GM21529 (cell line): ENCODE measurements around the gene TANC1.

Source experiments
- ATAC-seq: cut with Tn5 transposase; IDR thresholded peaks from one replicate; pipeline ENCODE4 v1.9.1; 2021; ENCODE audit not compliant: unreplicated experiment

TANC1 gene

DNA sequence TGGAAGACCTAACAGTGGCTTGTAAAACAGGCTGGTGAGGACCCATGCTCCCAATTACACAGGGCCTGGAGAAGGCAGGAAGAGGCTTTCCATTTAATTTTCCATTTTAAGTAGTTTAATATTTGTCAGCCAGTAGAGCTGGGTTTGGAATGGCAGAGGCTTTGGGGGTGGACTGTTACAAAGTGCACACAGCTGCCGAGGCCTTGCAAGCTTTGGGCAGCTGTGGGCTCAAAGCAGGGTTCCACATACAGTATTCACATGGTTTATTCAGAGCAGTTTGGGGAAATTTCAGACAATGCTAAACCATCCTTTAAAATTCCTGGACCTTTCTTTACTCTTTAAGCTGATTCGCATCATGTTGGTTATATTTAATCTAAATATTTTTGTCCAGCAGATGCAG is 185.5 kb downstream of the TANC1 start:
- ATAC-seq = no peak

DNA sequence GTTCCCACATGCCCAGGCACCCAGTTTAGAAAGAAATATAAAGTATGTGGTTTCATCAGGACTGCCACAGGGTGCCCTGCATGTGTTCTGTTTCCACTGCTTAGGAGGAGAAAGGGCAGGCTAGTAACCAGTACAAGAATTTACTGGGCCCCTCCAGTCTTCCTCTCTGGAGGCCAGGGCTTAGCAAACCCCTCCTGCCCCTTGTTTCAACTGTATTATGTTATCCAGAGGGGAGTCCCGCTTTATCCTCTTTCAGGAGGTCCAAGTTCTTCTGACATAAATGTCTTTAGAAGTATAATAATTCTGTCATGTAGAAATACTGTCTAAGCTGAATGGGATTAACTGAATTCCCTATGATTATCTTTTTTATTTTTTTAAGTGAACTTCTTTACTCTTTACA is 185.9 kb downstream of the TANC1 start:
- ATAC-seq = no peak

DNA sequence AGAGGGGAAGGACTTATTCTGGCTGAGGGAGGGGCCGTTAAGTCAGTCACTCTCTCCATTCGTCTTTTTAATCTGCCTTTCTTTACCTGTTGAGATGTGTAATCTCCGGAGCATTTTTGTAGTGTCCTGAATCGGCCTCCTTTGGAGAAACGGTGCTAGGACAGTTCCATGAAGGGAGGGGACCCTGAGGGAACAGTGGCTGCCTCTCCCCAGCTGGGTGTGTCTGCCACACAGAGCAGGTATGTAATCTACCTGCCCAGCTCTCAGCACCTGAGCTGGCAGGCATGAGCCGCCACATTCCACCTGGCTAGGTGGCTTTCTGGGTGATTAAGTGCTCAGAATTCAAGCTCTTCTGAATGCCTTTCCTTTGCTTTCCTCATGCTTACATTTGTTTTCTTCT is 186.9 kb downstream of the TANC1 start:
- ATAC-seq = no peak

DNA sequence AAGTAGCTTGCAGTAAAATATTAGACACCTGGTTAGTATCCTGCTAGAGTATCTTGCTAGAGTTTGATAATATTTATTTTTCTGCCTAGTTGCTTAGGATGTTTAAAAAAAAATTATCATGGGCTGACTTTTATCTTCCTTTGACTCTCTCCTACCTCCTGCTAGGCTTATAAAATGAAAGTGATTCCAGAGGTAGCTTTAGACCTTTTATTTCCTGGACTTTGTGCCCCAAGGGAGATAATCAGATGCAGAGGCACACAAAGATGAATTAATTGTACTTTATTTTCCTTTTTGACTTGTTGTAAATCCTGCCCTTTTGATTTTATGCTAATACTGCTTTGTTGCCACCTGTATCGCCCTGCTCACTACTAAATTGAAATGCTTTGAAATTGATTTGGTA is 187.4 kb downstream of the TANC1 start:
- no peak for ATAC-seq

DNA sequence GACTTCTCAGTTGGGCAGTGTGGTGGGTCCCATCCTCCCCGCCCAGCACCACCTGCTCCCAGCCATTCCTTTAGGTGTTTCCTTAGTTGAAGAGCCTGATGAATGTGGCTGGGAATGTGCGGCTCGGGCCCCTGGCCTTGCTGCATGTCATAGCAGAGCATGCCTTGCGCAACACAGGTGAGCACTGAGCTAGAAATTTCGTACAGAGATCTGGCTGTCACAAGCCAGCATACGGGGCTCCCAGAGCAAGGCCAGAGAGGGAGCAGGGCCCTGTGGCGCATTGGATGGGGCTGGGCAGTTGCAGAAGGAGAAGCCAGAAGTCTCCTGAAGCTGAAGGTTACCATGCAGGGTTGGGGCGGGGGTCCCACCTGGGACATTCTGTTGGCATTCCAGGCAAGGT is 188.4 kb downstream of the TANC1 start:
- ATAC-seq = no peak

DNA sequence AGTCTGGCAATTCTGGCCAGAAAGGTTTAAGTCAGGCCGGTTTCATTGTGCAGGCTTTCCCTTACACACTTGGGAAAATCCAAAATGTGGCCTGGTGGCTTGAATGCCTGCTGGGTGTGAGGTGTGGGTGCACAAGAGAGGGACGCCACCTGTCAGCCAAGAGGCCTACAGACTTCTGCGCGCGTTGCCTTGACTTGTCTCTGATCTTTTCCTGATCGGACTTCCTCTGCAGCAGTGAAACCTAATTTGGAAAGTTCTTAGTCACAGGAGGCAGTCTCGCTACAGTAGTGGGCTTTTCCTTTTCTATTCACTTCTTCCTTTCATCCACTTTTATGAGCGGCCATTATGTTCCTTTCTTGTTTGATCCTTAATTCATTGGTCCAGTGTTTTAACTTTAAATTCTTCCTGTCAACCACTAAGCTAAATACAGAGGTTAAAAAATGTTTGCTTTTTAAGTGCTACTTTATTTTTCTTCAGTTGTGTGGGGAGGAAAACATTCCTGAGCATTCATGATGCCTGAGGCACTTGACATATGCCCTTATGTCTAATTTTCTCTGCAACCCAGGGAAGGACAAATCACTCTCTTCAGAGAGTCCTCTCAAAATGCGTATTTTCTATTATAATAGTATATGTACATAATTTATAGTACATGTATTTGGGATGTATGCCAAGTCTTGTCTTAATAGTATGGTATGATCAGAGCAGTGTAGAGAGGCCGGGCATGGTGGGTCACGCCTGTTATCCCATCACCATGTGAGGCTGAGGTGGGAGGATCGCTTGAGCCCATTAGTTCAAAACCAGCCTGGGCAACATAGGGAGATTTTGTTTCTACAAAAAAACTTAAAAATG is 189.1 kb downstream of the TANC1 start:
- peak; percentile 61 for ATAC-seq

DNA sequence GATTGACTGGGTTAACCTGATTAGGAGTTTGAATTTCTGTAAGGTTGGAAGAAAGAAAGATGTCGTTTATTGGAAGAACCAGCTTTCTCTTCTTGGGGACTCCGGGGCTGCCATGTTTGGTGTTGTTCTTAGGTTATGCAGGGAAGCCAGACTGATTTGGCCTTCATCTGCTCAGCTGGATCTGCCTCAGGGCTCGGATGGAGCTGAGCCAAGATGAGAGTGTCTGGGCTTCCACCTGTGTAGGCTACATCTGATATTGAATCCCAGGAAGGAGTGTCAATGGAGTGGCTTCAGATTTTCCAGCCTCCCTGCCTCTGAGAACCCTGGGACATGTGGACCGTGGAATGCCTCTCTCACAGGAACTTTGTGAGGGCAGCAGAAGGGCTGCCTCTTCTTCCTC is 192.0 kb downstream of the TANC1 start:
- no peak for ATAC-seq

DNA sequence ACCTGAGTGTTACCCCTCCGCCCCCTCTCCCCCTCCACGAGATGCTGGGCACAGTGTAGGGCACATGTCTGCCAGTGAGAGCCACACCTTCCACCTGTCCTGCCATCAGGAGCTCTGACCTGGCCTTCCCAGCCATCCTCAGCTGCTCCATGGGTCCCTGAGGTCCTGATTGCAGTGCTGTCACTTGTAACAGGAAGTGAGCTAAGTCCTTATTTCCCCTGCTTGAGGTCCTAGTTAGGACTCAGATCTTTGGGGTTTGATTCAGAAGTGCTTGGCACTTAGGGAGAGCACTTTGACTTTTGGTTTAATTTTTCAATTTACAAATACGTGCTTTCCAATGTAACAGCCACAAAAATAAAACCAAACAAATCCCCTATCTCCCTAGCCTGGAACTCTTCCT is 192.5 kb downstream of the TANC1 start:
- no peak for ATAC-seq

DNA sequence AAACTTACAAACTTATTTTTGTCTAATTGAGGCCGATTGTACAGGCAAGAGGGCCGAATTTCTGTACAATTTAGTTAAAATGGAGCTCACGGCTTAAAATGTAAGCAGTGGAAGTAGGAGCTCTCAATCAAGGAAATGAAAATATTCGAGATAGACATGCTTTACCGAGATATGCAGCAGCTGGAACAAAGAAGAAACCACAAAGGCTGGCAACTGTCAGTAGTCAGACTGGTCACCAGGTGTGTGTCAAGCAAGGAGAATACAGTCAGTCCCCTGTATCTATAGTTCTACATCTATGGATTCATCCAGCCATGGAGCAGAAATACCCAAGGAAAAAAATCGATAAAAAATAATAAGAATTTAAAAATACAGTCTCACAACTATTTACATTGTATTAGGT is 195.5 kb downstream of the TANC1 start:
- no peak for ATAC-seq

DNA sequence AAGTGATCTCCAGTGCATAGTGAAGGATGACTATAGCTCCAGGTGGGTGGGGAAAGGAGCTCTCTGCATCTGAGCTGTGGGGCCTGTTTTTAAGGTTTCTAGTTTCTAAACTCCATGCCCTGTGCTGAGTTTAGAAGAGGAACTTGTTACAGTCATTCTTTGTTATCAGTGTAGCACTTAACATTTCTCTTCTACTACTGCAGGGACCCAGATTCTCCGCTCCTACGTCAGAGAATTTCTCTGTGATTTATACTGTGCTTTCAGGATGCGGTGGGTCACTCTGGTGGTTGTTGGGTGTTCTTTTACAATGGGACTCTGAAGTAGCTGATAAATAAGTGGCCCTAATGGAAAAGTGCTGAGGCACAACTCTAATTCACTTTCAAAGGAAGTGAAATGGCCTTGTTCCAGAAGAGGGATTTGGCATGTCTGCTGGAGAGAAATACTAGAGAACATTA is 196.0 kb downstream of the TANC1 start:
- no peak for ATAC-seq

DNA sequence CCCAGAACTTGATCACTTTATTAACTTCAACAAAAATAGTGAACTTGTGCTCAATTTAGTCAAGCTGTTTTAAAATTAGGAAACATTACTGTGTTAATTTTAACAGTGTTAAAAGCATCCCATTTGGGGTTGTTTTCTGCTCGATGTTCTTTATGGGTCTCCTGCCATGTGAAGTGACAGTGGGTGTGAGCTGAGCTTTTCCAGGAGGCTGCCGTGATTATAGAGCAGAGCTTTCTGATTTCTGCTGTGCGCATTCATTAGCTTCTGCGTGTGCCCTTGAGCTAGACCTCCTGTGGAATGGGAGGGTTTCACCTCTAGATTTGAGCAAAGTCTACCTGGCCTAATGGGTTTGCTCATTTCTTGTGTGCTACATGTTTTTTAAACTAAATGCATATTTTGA is 196.6 kb downstream of the TANC1 start:
- ATAC-seq = no peak

DNA sequence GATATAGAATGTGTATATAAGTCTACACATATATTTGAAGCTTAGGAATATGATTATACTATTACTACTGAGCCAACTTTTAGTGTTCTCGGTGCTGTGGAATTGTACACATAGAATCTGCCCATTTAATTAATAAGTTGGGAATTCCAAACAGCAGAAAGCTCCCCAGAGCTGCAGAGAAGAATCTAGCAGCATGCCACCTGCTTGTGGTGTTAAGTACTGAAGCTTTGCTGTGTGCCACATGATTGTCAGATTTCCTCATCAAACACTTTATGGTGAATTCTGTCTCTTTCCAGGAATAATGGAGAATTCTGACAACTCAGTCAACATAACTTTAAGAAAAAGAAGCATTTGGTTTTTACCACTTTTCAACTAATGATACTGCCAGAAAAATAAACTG is 200.3 kb downstream of the TANC1 start:
- ATAC-seq = no peak

DNA sequence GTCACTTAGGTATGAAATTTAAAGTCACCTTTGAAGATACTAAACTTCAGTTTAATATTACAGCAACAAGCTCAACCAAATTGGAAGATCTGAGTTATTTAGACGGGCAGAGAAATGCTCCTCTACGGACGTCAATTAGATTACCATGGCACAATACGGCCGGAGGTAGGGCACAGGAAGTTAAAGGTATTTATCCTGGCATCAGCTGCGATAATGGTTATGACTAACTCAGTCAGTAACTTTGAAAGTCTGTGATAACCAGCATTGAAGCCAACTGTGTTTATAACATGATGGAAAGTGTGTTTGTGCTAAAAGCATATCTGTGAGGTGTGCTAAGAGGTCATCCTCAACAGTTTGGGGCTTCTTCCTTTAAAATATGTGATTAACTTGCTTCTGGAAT is 200.7 kb downstream of the TANC1 start:
- ATAC-seq = no peak

DNA sequence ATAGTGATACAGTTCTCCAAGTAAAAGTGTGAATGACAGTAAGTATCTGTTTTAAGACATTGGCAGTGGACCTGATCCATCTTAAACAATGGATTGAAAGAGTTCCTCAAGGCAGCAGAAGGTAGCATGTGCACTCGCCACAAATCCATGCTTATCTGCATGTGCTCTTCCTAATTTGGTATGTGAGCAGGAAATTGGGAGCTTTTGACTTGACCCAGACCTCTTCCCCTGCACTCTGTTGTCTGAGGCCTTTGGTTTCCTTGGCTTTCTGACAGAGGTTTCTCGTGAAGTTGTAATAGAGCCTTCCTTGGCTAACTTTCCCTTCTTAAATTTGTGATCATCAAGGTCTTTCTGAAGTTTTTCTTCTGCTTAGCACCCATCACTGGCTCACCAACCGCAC is 204.0 kb downstream of the TANC1 start:
- ATAC-seq = no peak

DNA sequence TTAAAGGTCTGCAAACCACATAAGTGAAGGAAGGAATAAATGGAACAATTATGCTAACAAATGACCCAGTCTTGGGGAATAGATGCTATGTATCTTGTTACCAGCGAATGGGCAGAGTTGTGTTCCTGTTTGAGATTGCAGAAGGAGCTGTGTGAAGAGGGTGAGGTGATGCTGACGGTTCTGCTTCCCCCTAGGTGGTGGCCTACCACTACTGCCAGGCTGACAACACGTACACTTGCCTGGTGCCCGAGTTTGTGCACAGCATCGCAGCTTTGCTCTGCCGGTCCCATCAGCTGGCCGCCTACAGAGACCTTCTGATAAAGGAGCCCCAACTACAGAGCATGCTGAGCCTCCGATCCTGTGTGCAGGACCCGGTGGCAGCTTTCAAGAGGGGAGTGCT is 206.3 kb downstream of the TANC1 start:
- ATAC-seq = no peak

DNA sequence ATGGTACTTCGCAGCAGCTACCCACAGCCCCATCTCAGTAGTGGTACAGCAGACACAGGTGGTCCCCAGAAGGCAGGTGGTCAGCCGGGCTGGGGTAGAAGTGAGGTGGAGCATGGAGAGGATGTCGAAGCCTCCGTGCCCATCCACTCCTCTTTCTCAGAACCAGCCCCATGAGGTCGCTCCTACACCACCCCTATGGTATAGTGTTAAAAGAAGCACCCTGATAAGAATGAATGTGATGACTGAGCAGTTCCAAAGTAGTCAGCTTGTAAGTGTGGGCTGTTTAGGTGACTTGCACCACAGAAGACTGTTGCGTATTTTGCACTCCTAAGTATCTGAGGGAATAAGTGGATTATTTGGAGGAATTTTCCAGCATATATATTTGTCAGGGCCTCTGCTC is 206.7 kb downstream of the TANC1 start:
- no peak for ATAC-seq

DNA sequence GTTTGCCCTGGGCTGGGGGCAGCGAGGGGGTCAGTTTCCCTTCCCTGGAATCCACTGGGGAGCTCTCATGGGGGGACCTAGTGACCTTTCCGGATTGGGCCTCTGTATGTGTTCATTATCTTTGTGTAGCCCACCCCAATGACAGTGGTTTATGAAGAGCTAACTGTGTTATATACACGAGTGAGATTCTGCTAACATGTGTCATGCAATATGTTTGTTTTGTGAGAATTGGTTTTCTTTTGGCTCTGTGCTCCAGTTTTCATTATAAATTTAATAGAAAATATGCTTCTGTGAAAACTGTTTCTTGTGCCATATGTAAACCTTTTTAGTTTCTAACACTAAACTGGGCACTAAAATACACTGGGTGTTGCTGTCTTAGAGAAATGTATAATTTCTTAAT is 207.5 kb downstream of the TANC1 start:
- no peak for ATAC-seq

DNA sequence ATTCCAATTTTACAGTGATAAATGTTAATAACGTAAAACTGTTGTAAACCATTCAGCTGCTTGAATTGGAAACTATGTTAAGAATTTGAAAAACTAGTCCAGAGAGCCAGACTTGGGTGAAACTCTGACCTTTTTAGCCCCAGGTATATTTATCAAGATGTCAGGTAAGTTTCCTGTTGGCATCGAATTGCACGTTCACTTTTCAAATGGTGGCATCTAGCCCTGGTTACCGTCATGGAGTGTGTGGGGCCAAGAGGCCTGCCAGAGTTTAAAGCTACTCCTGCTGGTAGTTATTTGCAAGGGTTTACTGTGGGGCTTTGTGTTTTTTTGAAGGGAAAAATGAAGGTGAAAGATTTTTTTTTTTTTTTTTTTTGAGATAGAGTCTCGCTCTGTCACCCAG is 208.1 kb downstream of the TANC1 start:
- no peak for ATAC-seq

DNA sequence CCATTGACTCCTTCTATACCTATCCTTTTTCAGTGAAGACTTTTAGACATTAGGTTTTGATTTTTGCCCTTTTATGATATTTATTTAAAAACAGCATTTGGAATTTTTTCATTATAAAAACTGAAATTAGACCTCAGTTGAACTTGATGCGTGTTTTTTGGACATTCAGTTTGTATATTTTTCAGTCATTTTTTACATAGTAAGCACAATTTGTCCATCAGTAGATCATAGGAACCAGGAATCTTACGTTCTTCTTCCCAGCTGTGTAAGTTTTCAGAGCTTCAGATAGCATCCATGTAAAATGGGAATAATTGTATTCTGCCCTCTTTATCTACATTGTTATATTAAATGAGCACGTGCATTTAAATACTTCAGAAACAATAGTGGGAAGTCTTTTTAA is 208.9 kb downstream of the TANC1 start:
- ATAC-seq = no peak

DNA sequence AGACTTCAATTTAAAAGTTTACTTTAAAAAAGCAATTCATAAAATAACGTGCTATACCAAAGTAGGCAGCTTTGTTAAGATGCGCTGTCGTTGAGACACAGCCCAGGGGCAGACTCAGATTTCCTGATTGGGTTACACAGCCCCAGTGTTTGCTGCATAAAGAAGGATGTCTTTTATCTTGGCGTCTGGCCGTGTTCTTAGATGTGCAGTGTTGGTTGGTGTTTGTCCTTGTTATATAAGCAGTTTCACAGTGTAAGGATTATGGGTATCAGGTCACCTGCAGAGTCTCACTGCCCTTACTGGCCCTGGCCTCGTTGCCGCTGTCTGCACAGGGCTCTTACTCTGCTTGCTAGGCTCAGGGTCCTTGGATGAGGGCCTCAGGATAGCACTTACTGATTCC is 209.5 kb downstream of the TANC1 start:
- ATAC-seq = no peak

DNA sequence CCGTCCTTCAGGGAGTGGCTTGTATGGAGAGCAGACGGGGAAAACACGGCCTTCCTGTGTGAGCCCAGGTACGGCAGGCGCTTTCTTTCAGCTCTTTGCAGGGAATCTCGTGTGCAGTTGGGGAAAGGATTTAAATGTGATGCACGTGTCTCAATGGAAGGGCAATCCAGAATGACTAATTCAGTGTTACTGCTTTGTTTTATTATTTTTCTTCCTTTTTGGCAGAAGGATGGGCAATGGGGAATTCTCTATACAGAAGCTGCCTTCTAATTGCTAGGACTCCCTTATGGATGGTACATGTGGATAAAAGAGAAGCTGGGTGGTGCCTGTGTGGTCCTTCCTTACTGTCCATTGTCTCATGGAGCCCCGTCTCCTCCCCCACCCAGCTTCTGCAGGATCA is 210.7 kb downstream of the TANC1 start:
- ATAC-seq = no peak

DNA sequence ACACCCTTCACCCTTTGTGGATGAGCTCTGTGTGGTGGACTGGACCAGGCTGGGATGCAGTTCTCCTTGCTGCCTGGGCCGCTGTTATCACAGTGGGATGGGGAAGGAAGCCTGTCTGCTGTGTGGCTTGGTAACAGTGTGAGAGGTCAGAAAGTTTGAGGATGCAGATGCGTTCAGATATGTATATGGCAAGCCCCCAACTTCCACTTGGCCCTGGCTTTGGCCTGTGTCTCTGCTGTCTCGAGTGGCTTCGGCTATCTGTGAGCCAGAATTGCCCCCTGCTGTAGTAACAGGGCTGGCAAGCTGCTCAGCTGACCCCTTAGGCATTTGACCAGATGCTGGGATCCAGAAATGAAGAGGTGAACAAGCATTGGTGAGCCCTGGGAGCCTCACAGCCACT is 211.3 kb downstream of the TANC1 start:
- no peak for ATAC-seq

DNA sequence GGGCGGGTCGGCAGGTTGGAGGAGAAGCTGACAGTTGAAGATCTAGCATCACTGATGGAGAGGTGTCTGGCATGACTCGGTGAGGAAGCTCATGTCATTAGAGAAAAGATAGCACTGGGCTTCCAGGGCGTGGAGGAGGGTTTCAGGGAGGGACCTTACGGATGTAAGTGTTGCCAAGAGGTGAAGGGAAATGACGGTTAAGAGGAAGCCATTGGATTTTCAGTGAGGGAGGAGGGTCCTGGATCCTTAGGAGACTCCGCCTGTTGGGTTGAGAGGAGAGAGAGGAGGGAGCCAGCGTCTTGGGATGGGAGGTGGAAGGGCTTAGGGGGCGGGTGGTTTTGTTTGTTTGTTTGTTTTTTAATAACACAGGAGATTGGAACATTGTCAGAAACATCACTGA is 214.9 kb downstream of the TANC1 start:
- no peak for ATAC-seq
